Mesenchymal stem cell (in vitro differentiated cells and primary cell): ENCODE data around the gene GPC3.

Source experiments
- DNase-seq: peaks from one replicate; pipeline ENCODE4 v3.0.0-alpha.2; 2013
- H2AFZ ChIP-seq: one replicate; pipeline ENCODE4 v1.6.1; 2013; ENCODE audit warnings: low read depth, mild to moderate bottlenecking, control low read depth, inconsistent platforms, low read length, moderate library complexity
- H2AK5ac ChIP-seq: 2 replicates; pipeline ENCODE4 v1.6.1; 2013; ENCODE audit warnings: low read length, moderate library complexity, mild to moderate bottlenecking, inconsistent platforms; ENCODE audit not compliant: severe bottlenecking
- H2BK120ac ChIP-seq: one replicate; pipeline ENCODE4 v1.6.1; 2013; ENCODE audit warnings: low read depth, mild to moderate bottlenecking, inconsistent platforms, low read length, moderate library complexity
- H2BK12ac ChIP-seq, 2 experiments: one replicate each; pipeline ENCODE4 v1.6.1; 2013; ENCODE audit warnings: inconsistent platforms in 2 of 2, low read length in 2 of 2, mild to moderate bottlenecking in 2 of 2, moderate library complexity in 2 of 2, control low read depth in 1 of 2
- H2BK15ac ChIP-seq: one replicate; pipeline ENCODE4 v1.6.1; 2013; ENCODE audit warnings: mild to moderate bottlenecking, low read depth, inconsistent platforms; ENCODE audit not compliant: poor library complexity, severe bottlenecking
- H2BK5ac ChIP-seq: 2 replicates; pipeline ENCODE4 v1.6.1; 2013; ENCODE audit warnings: low read depth, mild to moderate bottlenecking, low read length, control low read depth, inconsistent platforms; ENCODE audit not compliant: poor library complexity, severe bottlenecking
- H3K14ac ChIP-seq, 2 experiments: one replicate each; pipeline ENCODE4 v1.6.1; 2013; ENCODE audit warnings: inconsistent platforms in 2 of 2, low read length in 2 of 2, control low read depth in 1 of 2, mild to moderate bottlenecking in 1 of 2, moderate library complexity in 1 of 2
- H3K18ac ChIP-seq, 2 experiments: one replicate each; pipeline ENCODE4 v1.6.1; 2013; ENCODE audit warnings: inconsistent platforms in 2 of 2, low read length in 2 of 2, control low read depth in 1 of 2, low read depth in 1 of 2, mild to moderate bottlenecking in 1 of 2
- H3K23ac ChIP-seq, 2 experiments: one replicate each; pipeline ENCODE4 v1.6.1; 2013; ENCODE audit warnings: inconsistent platforms in 2 of 2, low read length in 2 of 2, mild to moderate bottlenecking in 2 of 2, moderate library complexity in 2 of 2, control low read depth in 1 of 2
- H3K27ac ChIP-seq: 2 replicates; pipeline ENCODE4 v1.5.1; 2013; ENCODE audit warnings: mild to moderate bottlenecking, moderate library complexity, low read length, control low read depth, inconsistent platforms; ENCODE audit not compliant: poor library complexity, severe bottlenecking
- H3K27me3 ChIP-seq, 2 experiments: 2 replicates each; pipeline versions ENCODE4 v1.6.1 to v1.7.0; 2013; ENCODE audit warnings: low read length in 2 of 2, mild to moderate bottlenecking in 2 of 2, moderate library complexity in 2 of 2, control low read depth in 1 of 2, inconsistent platforms in 1 of 2; ENCODE audit not compliant: control insufficient read depth in 1 of 2, insufficient read depth in 1 of 2
- H3K36me3 ChIP-seq, 2 experiments: 2 replicates each; pipeline versions ENCODE4 v1.6.1 to v1.7.0; 2013; ENCODE audit warnings: low read length in 2 of 2, control low read depth in 1 of 2, inconsistent platforms in 1 of 2, low read depth in 1 of 2, mild to moderate bottlenecking in 1 of 2; ENCODE audit not compliant: insufficient read depth in 2 of 2, control insufficient read depth in 1 of 2
- H3K4ac ChIP-seq, 2 experiments: one replicate each; pipeline ENCODE4 v1.6.1; 2013; ENCODE audit warnings: inconsistent platforms in 2 of 2, low read length in 2 of 2, mild to moderate bottlenecking in 2 of 2, moderate library complexity in 2 of 2, control low read depth in 1 of 2, low read depth in 1 of 2
- H3K4me1 ChIP-seq: 2 replicates; pipeline ENCODE4 v1.6.1; 2013; ENCODE audit warnings: low read depth, low read length, control low read depth; ENCODE audit not compliant: control insufficient read depth, insufficient read depth
- H3K4me2 ChIP-seq: 2 replicates; pipeline ENCODE4 v1.6.1; 2013; ENCODE audit warnings: low read length, mild to moderate bottlenecking, inconsistent platforms; ENCODE audit not compliant: poor library complexity, severe bottlenecking
- H3K4me3 ChIP-seq, 2 experiments: 2 replicates each; pipeline versions ENCODE4 v1.5.1 to v1.7.0; 2013; ENCODE audit warnings: low read length in 2 of 2, mild to moderate bottlenecking in 2 of 2, control low read depth in 1 of 2, low read depth in 1 of 2; ENCODE audit not compliant: insufficient read depth in 1 of 2
- H3K79me1 ChIP-seq: replicated peaks from 2 replicates; pipeline ENCODE4 v1.6.1; 2013; ENCODE audit warnings: mild to moderate bottlenecking, control low read depth, low read length, inconsistent platforms; ENCODE audit not compliant: poor library complexity, severe bottlenecking
- H3K9ac ChIP-seq: 2 replicates; pipeline ENCODE4 v1.7.0; 2013; ENCODE audit warnings: mild to moderate bottlenecking, low read length, moderate library complexity
- H3K9me3 ChIP-seq: 2 replicates; pipeline ENCODE4 v1.7.0; 2013; ENCODE audit warnings: mild to moderate bottlenecking, low read length; ENCODE audit not compliant: control insufficient read depth
- H4K8ac ChIP-seq: one replicate; pipeline ENCODE4 v1.6.1; 2013; ENCODE audit warnings: inconsistent platforms, mild to moderate bottlenecking, low read length, moderate library complexity
- H4K91ac ChIP-seq: one replicate; pipeline ENCODE4 v1.6.1; 2013; ENCODE audit warnings: mild to moderate bottlenecking, low read length, inconsistent platforms
- WGBS: methylation state at CpG from one replicate; pipeline ENCODE4 v1.1.7; 2013; ENCODE audit warnings: mixed read lengths; 5-methylcytosine and 5-hydroxymethylcytosine counted together

Gene GPC3

DNA sequence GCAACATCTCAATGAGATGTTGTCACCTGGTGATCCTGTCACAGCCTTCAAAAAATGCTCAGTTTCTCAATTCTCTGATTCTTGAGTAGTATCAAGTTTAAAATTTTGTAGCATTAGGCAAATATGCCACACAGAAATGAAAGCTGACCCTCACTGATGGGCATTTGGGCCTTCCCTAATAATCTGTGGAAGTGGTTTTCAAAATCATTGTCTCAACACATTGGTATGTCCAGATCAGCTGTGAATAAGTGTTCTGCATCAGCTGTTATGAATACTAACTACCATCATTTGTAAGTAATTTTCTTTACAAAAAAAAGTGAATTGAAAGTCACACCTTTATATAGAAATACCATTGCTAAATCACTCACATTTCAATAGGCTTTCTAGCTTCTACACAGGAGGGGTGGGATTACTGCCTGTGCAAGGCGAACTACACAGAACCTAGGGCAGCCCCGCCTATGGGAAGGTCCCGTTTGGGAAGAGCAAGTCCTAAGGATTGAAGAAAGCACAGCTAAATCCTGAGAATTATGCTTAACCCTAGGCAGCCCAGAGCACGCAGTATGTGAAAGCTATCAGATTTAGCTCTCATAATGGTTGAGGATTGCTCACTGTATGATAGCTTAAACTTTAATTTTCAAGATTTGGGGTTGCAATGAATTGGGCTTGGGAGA is 73.4 kb downstream of the GPC3 start:
- H3K9ac ChIP-seq = no peak overlapping the region
- H2BK12ac ChIP-seq = no peak overlapping the region
- 70% methylated on average over 4 of the region's 4 CpGs for WGBS
- H2BK120ac ChIP-seq = no peak overlapping the region
- no peak overlapping the region for H3K4me3 ChIP-seq
- no peak overlapping the region for H4K8ac ChIP-seq
- H3K79me1 ChIP-seq = no peaks in the 10 kb centered on the region
- H3K18ac ChIP-seq = no peak overlapping the region
- H3K27ac ChIP-seq = peak overlapping the region; percentile 38
- H3K9me3 ChIP-seq = no peaks in the 10 kb centered on the region
- H3K27me3 ChIP-seq = no peaks in the 10 kb centered on the region
- H3K14ac ChIP-seq = no peak overlapping the region
- H2AK5ac ChIP-seq = no peak overlapping the region
- H2AFZ ChIP-seq = no peak overlapping the region
- no peaks in the 10 kb centered on the region for H3K36me3 ChIP-seq
- H2BK15ac ChIP-seq = no peak overlapping the region
- no peak overlapping the region for H3K4ac ChIP-seq
- H3K4me1 ChIP-seq = no peaks in the 10 kb centered on the region
- H3K23ac ChIP-seq = no peak overlapping the region
- DNase-seq = no peak
- no peak overlapping the region for H3K4me2 ChIP-seq
- no peak overlapping the region for H2BK5ac ChIP-seq
- H4K91ac ChIP-seq = no peak overlapping the region

DNA sequence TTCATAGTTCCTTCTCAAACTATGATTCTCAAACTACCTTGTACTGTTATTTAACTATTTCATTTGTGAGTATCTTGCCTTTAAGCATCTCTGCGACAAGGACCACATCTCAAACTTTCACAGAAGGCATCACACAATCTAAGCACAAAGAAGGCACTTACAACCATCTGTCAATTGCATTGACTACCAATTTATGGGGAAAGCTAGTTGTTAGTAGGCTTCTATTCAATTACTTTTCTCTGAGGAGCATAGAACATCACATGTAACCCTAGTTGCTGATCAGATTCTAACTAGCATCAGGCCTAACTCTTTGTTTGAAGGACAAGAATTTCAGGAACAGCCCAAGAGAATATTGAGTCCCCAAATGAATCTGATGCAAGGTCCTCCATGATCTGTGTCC is 74.9 kb downstream of the GPC3 start:
- 100% methylated on average over 1 of the region's 1 CpG for WGBS
- H3K27me3 ChIP-seq = no peaks in the 10 kb centered on the region
- DNase-seq = no peak

DNA sequence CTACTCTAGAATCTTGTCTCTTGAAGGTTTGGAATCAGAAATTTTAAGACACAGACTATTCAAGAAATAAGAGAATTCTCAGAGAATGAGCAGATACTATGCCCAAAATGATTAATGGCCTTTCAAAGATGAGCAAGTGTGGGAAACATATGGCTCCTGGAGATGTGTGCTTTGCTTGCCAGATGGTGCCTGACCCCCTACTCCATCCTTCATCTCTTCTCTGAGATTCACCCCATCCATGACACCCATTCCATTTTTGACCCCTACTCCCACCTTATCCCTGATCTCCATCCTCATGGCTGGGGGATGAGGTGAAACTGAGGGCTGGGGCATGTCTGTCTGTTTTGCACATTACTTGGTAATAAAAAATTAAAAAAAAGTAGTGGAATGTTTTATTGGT is 75.5 kb downstream of the GPC3 start:
- Histone ChIP-seq H4K91ac (no peak overlapping the region), H3K4me2 (no peak overlapping the region), H3K23ac (no peak overlapping the region), H3K9me3 (no peaks in the 10 kb centered on the region), H3K4me3 (no peak overlapping the region), H3K36me3 (no peaks in the 10 kb centered on the region), H2BK12ac (no peak overlapping the region), H2AK5ac (no peak overlapping the region), H3K79me1 (no peaks in the 10 kb centered on the region), H3K14ac (no peak overlapping the region), H4K8ac (no peak overlapping the region), H3K27me3 (no peaks in the 10 kb centered on the region), H3K9ac (no peak overlapping the region), H2BK15ac (no peak overlapping the region), H3K4ac (no peak overlapping the region), H2BK120ac (no peak overlapping the region), H3K4me1 (no peaks in the 10 kb centered on the region), H2AFZ (no peak overlapping the region), H3K18ac (no peak overlapping the region), H2BK5ac (no peak overlapping the region), H3K27ac (no peak overlapping the region)
- no peak for DNase-seq

More for the DNA sequence above, 74.9 kb downstream of the GPC3 start:
- H3K4ac ChIP-seq = no peak overlapping the region
- no peak overlapping the region for H2BK12ac ChIP-seq
- H3K23ac ChIP-seq = no peak overlapping the region
- no peak overlapping the region for H3K4me2 ChIP-seq
- no peak overlapping the region for H2BK120ac ChIP-seq
- H3K18ac ChIP-seq = no peak overlapping the region
- H3K27ac ChIP-seq = no peak overlapping the region
- H3K9me3 ChIP-seq = no peaks in the 10 kb centered on the region
- no peak overlapping the region for H2AK5ac ChIP-seq
- H3K4me1 ChIP-seq = no peaks in the 10 kb centered on the region
- H3K79me1 ChIP-seq = no peaks in the 10 kb centered on the region
- no peak overlapping the region for H2AFZ ChIP-seq
- no peak overlapping the region for H3K14ac ChIP-seq
- H2BK15ac ChIP-seq = no peak overlapping the region
- H4K8ac ChIP-seq = no peak overlapping the region
- H2BK5ac ChIP-seq = no peak overlapping the region
- no peaks in the 10 kb centered on the region for H3K36me3 ChIP-seq
- no peak overlapping the region for H4K91ac ChIP-seq
- no peak overlapping the region for H3K4me3 ChIP-seq
- no peak overlapping the region for H3K9ac ChIP-seq

DNA sequence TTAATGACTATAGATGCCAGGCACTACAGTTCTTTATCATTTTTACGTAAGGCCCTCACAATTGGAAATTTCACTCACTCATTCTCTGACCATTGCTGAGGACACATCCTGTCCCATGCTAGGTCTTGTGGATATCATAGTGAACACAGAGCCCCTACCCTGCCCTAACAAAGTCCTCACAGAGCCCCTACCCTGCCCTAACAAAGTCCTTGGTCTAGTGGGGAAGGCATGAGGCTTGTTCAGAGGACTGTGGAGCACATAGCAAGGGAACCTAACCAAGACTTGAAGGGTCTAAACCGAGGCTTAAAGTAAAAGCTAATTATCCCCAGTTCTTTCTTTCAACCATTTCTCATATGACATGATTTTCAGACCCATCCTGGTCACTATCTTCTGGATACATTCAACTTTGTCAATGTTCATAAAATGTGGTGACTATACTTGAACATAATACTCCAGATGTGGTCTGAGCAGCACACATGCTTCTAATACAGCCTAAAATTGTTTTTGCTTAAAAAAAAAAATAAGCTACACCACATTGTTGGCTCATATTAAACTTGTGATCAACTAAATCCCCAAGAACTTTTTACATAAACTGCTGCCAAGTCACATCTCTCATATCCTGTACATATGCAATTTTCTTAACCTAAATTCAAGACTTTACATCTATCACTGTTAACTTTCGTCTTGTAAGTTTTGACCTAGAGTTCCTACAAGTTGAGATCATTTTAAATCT is 77.0 kb downstream of the GPC3 start:
- H3K14ac ChIP-seq = no peak overlapping the region
- H3K79me1 ChIP-seq = no peaks in the 10 kb centered on the region
- no peak overlapping the region for H2BK15ac ChIP-seq
- H2AFZ ChIP-seq = no peak overlapping the region
- no peak overlapping the region for H3K4me2 ChIP-seq
- no peaks in the 10 kb centered on the region for H3K4me1 ChIP-seq
- 85% methylated on average over 3 of the region's 3 CpGs for WGBS
- H3K4me3 ChIP-seq = no peak overlapping the region
- H4K8ac ChIP-seq = no peak overlapping the region
- H3K9me3 ChIP-seq = no peaks in the 10 kb centered on the region
- no peak overlapping the region for H2BK12ac ChIP-seq
- H3K23ac ChIP-seq = no peak overlapping the region
- no peak overlapping the region for H3K27ac ChIP-seq
- H3K18ac ChIP-seq = no peak overlapping the region
- no peaks in the 10 kb centered on the region for H3K36me3 ChIP-seq
- H2BK5ac ChIP-seq = no peak overlapping the region
- H3K4ac ChIP-seq = no peak overlapping the region
- H3K27me3 ChIP-seq = no peaks in the 10 kb centered on the region
- H3K9ac ChIP-seq = no peak overlapping the region
- H2AK5ac ChIP-seq = no peak overlapping the region
- no peak for DNase-seq
- no peak overlapping the region for H4K91ac ChIP-seq
- no peak overlapping the region for H2BK120ac ChIP-seq
